Epithelial cell of proximal tubule (primary cell): ENCODE data around the gene SEZ6L2. TPM values are rescaled to one million over a fixed set of nuclear protein-coding genes. Genes with fewer than 3 reads are reported as not detected.
"Not testable (repeated sequence)": the region's sequence is repeated elsewhere in the genome, so short reads cannot be mapped to it uniquely, and the experiment has no call there.

ENCODE experiments used
- DNase-seq: peaks from one replicate; pipeline ENCODE4 v3.0.0-alpha.2; 2011; ENCODE audit warnings: low read depth
- H3K4me3 ChIP-seq: 2 replicates; pipeline ENCODE4 v1.5.1; 2011; ENCODE audit warnings: low read depth, mild to moderate bottlenecking, low read length
- CTCF ChIP-seq: conservative IDR thresholded peaks from 2 replicates; pipeline ENCODE4 v1.5.1; 2012; ENCODE audit warnings: low read depth, mild to moderate bottlenecking, low read length
- total RNA-seq: library from RNA; depleted of rRNA; stranded (reverse); fragments of >200 nt; gene quantifications from 2 replicates; pipeline ENCODE4 v1.2.3, GENCODE V29; 2015

SEZ6L2 gene
- total RNA-seq, 1 donor from 2014 or later, result 12.8 TPM

DNA sequence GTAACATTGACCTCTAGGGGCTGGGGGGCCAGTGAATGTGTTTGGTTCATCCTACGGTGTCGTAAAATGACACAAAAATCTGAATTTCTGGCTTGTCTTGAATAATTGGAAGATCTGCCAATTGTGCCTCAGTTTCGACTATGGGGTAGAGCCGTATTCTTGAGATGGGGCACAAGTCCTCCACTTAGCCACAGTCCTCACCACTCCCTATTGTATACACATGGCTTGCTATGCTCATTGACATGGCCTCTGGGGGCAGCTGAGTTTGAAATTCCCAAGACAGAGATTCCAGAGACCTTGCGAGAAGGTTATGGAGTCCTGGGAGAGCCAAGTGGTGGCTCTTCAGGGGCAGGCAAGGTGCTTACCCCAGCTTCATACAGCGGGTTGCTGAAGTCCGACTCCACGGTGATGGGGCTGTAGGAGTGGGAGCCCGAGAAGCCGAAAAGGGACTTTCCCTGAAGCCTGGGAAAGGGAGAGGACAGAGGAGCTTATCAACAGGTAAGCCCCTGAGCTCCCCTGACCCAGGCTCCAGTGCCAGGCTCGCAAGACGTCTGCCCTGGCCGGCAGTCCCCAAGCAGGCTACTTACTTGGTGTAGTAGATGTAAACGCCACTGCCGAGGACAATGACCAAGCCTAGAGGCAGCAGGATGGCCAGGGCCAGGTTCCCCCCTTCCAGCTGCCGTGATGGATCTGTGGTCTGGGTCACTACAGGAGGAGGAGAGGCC lies 27.4 kb downstream of the SEZ6L2 start:
- TF ChIP-seq CTCF, result no peak
- no peak overlapping the region for H3K4me3 ChIP-seq
- no peak for DNase-seq

DNA sequence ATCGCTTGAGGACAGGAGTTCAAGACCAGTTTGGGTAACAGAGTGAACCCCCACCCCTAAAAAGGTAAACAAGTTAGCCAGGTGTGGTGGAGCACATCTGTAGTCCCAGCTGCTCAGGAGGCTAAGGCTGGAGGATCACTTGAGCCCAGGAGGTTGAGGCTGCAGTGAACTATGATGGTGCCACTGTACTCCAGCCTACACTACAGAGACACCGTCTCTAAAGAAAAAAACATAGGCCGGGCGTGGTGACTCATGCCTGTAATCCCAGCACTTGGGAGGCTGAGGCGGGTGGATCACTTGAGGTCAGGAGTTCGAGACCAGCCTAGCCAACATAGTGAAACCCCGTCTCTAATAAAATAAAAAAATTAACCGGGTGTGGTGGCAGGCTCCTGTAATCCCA lies 30.3 kb downstream of the SEZ6L2 start:
- DNase-seq, H3K4me3 ChIP-seq: not testable (repeated sequence)

GRCh38 chr16:29868396-29869009 lies 30.8 kb downstream of the SEZ6L2 start:
- no peak overlapping the region for H3K4me3 ChIP-seq
- no peak for TF ChIP-seq CTCF
- no peak for DNase-seq

- no peak for DNase-seq
- no peak overlapping the region for H3K4me3 ChIP-seq
- TF ChIP-seq CTCF, result no peak
Measured at GRCh38 chr16:29864205-29864604, 35.1 kb downstream of the SEZ6L2 start.

DNA sequence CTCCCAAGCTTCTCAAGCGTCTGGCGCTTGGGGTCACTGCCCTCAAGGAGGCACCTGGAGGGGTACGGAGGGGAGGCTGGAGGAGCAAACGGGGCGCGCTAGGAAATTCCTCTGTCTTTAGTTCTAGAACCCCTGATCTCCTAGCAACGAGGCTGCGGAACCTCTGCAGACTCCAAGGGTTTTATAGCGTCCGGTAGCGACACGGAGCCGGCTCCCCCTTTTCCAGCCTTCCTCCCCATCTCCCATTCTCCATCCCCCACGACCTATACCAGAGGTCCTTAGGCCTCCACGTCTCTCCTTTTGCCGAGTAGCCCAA lies 35.7 kb downstream of the SEZ6L2 start:
- DNase-seq, result no peak
- no peak for TF ChIP-seq CTCF
- H3K4me3 ChIP-seq, result peak overlapping the region; percentile 95

- peak; percentile 60 for TF ChIP-seq CTCF
- DNase-seq, result peak; percentile 92
- H3K4me3 ChIP-seq, result peak within 1 kb of the TSS; percentile 95
Measured at GRCh38 chr16:29862884-29863668, 36.3 kb downstream of the SEZ6L2 start, which contains the start of gene CDIPT. CDIPT (minus strand) TSS chr16:29863226; CDS start chr16:29862857, 369 bp downstream.

- H3K4me3 ChIP-seq, result peak overlapping the region; percentile 95
- DNase-seq, result no peak
- peak; percentile 36 for TF ChIP-seq CTCF
Measured at GRCh38 chr16:29862383-29862883, 36.9 kb downstream of the SEZ6L2 start.
